Transverse colon (tissue), 4 donors: Measurements from ENCODE around the gene MYO16.

Source experiments
- CTCF ChIP-seq, 5 experiments: fragments of 200-600 bp in 3 of 5; fragments of 450-650 bp in 2 of 5; sonication (generic) in 3 of 5; IDR thresholded peaks; 1 replicate in 2 of 5; 2 replicates in 3 of 5; pipeline ENCODE4 v1.5.1; 2016 to 2017; ENCODE audit warnings: antibody characterized with exemption in 5 of 5, inconsistent platforms in 3 of 5, mild to moderate bottlenecking in 2 of 5, moderate library complexity in 1 of 5
- EP300 ChIP-seq: sonication (generic); formaldehyde crosslinking; IDR thresholded peaks from one replicate; pipeline ENCODE4 v1.6.1; 2017; ENCODE audit warnings: antibody characterized with exemption, low read depth
- POLR2A ChIP-seq: fragments of 450-650 bp; IDR thresholded peaks from one replicate; pipeline ENCODE4 v1.6.1; 2016; ENCODE audit warnings: antibody characterized with exemption, mild to moderate bottlenecking, moderate library complexity
- POLR2AphosphoS5 ChIP-seq, 3 donors: sonication (generic); formaldehyde crosslinking; IDR thresholded peaks; one replicate each; pipeline ENCODE4 v1.6.1; 2016; ENCODE audit warnings: antibody characterized with exemption in 3 of 3

GRCh38 chr13:109233293-109233692 lies 603.9 kb downstream of the MYO16 start:
- no peak for TF ChIP-seq CTCF (IDR thresholded peaks at IDR 0.05)
- TF ChIP-seq POLR2A, result no peak
- TF ChIP-seq POLR2AphosphoS5 (IDR thresholded peaks at IDR 0.05), result no peak
- TF ChIP-seq EP300, result no peak
